GM21528 (cell line): ENCODE measurements around the gene CCL16.
"Not testable (repeated sequence)": the region's sequence is repeated elsewhere in the genome, so short reads cannot be mapped to it uniquely, and the experiment has no call there.

Experiments used
- ATAC-seq: cut with Tn5 transposase; IDR thresholded peaks from one replicate; pipeline ENCODE4 v1.9.1; 2021; ENCODE audit warnings: mild to moderate bottlenecking, moderate library complexity; ENCODE audit not compliant: unreplicated experiment, low FRiP score

Gene CCL16

GRCh38 chr17:35943537-35943936 is 37.8 kb downstream of the CCL16 start, which contains the start of gene LYZL6:
TSS of gene LYZL6 (minus strand) at chr17:35943713. CDS start at chr17:35939356, 4,357 bp downstream.
- no peak for ATAC-seq

GRCh38 chr17:35942588-35943186 is 38.6 kb downstream of the CCL16 start:
- no peak for ATAC-seq

GRCh38 chr17:35938492-35938891 is 42.8 kb downstream of the CCL16 start:
- ATAC-seq: not testable (repeated sequence)

DNA sequence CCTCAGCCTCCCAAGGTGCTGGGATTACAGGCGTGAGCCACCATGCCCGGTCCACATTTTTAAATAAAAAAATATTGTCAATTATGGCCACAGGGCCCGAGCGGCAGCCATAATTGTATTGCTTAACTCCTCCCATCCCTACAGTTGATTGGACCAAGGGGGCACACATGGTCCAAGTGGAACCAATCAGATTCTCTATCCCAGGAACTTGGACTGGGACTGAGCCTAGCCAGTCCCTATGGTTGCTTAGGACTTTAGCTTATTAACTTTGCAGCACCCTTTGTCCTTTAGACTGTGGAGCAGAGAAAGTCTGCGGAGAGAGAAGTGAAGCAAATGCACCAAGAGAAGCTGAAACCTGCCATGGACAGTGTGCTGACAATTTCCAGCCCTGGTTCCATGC is 45.2 kb downstream of the CCL16 start:
- ATAC-seq: no peak

- no peak for ATAC-seq
Observed at GRCh38 chr17:35934760-35935159, 46.5 kb downstream of the CCL16 start.

DNA sequence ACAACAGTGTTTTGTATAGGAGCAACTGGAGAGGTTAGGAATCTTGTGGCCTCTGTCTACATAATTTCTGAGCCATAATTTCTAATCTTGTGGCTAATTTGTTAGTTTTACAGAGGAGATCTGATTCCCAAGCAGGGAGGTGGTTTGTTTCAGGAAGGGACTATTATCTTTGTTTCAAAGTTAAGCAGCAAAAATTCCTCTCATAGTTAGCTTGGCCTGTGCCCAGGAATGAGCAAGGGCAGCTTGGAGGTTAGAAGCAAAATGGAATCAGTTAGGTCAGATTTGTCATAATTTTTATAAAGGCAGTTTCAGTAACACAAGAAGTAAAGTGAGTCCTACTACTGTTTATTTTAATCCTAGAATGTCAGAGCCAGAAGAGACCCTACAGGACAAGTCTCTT is 48.7 kb downstream of the CCL16 start:
- ATAC-seq: no peak

DNA sequence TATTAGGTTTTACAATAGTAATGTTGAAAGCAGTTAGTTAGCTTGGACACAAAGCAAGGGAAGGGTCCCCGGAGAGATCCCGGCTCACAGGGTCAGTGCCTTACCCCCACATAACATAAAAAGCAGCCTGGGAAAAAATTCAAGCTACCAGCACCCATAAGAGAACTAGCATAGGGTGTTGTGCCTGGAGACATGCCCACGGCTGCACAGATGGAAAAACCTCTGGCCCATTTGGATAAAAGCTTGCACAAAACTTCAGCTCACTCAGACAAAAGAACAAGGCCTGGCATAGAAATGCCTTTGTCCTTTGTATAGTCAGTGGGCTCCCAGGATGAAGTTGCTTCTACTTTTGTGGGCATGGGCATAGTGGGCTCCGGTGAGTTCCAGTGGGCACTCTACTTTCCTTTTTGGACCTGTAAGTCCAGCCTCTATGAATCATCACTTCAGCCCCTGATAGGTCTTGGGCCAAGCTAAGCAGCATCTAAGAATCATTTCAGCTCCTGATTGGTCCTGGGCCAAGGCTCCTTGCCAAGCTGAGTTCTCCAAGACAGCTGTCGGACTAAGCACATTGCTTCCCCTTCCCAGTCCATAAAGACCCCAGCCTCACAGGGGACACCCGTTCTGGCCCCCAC is 49.4 kb downstream of the CCL16 start:
- no peak for ATAC-seq

DNA sequence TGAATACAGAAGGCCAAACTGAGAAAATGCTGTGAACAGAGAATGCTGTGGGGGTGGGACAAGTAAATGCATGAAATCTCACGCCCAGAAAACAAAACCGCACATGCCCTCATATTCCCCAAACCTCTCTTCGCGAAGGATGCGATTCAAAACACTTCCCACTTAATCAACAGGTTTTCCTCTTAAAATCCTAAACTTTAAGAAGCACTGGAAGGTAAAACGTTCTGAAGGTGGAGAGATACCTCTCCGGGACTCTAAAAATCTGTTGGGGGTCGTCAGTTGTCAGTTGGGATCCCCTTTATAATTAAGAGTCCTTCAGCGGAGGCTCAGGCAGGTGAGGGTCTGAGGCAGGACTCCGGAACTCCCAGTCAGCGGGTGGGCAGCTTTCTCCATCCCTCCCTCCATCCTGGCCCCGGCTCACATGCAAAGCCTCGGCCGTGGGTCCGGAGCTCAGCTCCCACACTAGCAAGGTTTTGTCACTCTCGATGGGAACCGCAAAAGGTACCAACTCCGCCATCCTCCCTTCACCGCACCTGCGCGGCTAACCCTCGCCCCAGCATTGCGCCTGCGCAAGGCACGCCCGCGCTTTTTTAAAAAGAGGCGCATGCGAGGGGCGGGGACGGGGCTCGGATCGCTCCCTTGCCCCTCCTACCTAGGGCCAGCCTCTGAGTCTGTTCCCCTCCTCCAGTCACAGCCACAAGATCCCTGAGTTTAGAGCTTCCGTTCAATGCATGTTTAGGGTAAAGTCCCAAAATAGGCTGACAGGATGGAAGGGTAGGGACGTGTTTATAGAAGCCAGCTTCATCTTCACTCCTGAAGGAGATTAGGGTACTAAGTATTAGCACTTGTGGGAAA is 50.9 kb downstream of the CCL16 start, which contains the start of gene RDM1:
RDM1 (minus strand) TSS at position 563 of the 855 bp plus-strand sequence; CDS start at position 517, 46 bp downstream.
- ATAC-seq: no peak

- ATAC-seq: no peak
Observed at GRCh38 chr17:35927714-35928113, 53.6 kb downstream of the CCL16 start.
